HL-60 (cell line): Measurements from ENCODE around the gene NKX2-3.

Source experiments
- CTCF ChIP-seq: IDR thresholded peaks from one replicate; pipeline ENCODE4 v1.5.1; 2011; ENCODE audit warnings: low read length, control low read depth, inconsistent platforms; ENCODE audit not compliant: insufficient read depth
- POLR2AphosphoS5 ChIP-seq: IDR thresholded peaks from 2 replicates; pipeline ENCODE4 v1.6.1; 2012; ENCODE audit warnings: low read depth

- TF ChIP-seq CTCF (no peak), POLR2AphosphoS5 (no peak)
These were observed 8.2 kb downstream of the NKX2-3 start for GRCh38 chr10:99540657-99541531.
